ENCODE measurements around the gene NR2F1-AS1.
A peak's percentile ranks its signal among the peaks of the same experiment; 100 is the strongest.
"Not testable (repeated sequence)": the region's sequence is repeated elsewhere in the genome, so short reads cannot be mapped to it uniquely, and the experiment has no call there.

Gene NR2F1-AS1

DNA sequence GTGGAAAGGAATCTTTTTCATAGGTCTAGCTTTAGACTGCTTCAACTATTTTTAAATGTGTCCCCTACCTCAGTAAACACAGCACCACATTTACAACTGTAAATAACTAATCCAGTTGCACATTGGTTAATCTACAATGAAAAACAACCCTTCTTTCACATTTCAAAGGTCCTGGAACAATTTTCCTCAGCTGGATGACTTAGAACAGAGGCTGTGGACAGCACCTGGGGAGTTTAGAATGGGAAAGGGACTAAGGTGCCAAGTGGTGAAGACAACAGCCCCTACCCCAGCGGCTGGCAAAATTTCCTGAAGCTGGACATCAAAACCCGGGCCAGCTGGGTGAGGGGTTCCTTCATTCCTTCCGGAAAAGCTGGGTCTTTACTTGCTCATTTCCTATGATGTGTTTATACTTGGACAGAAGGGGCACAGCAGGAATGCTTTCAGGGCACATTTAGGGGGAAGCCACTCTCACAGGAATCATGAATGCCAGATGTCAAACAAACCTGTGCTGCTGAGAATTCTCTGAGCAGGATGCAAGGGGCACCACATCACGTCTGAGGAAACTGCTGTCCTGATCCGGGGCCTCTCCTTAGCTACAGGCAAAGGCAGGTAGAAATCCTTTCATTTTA lies 158.3 kb downstream of the NR2F1-AS1 start:
- DNase-seq: no peak

DNA sequence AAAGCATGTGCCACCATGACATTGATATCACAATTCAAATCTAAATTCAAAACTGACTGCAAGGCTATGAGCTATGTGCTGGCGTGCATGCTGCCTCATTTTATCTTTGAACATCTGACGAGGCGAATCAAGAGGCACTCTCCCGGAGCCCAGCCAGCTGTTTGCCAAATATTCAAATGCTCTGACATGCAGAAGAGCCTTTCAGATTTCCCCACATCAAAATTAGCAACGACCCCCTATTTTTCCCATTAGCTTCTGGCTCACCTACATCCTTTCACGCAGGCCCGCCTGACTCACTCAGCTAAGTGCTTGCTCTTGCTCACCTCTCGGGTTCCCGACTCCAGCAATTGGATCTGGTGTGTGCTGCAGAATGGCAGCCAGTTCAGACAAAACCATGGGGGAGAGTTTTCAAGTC lies 159.0 kb downstream of the NR2F1-AS1 start:
- no peak for DNase-seq

DNA sequence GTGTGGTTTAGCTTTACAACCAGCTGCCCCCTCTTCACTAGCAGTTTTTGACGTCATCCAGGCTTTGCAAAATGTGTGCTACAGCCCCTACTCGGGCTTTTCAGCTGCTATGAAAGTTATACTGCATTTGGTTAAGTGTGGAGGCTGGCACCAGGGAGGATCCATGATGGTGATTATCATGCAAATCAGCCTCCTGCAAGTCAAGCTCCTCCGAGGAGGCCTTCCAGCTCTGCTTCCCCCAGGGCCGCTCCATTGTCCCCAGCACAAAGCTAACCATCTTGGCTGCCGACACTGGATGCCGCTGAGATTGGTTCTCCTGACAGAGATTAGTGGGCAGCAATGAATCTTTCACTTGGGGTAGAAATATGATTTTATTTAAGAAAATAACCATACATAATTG lies 159.6 kb downstream of the NR2F1-AS1 start:
- DNase-seq: no peak

DNA sequence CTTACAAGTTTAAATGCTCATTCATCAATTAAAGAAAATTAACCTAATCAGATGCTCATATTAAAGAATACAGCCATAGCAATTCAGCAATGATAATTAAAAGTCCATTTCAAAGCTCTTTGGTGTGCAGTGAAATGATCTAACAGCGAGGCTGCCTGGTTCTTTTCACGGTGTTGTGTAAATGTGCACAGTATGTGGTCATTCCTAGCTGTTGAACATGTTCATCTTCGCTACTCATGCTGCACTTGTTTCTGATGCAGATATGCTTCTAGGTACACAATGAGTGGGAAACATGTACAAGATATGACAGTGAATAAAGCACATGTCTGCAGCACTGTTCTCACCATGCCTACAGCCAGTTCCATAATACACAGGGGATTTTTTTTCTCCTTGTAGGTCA lies 163.5 kb downstream of the NR2F1-AS1 start:
- DNase-seq: no peak

DNA sequence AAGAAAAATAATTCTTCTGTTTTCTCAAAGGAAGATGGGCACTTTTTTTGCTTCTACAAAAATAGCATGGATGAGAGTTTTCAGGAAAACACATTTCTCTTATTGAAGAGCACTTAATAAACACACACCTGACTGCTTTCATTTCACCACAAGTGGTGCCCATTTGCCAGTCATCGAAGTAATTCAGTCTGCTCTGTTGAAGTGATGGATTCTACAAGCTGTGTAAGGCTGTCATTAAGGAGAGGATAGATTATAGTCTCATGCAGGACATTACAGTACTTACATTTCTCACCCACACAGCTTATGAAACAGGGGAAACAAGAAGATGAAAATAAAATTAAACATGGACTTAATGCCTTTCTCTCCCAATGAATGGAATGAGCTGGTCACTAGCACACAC lies 165.2 kb downstream of the NR2F1-AS1 start:
- DNase-seq: no peak

DNA sequence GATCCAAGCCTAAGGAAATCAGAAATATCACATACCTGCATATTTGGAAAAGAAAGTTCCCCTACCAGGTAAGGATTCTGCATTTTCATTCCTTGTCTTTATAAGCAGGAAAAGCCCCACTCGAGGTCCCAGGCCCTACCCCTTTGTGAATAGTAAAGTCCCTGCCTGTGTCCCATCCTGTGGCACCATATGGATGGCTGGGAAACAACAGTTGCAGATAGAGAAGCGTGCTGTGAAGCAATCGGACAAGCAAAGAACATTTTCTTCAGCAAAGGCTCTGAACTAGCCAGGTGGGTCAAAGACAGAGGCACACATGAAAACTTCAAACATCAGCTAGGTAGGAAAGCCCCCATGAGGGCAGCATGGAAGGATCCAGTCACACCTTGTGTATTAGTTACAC lies 169.3 kb downstream of the NR2F1-AS1 start:
- DNase-seq: no peak

DNA sequence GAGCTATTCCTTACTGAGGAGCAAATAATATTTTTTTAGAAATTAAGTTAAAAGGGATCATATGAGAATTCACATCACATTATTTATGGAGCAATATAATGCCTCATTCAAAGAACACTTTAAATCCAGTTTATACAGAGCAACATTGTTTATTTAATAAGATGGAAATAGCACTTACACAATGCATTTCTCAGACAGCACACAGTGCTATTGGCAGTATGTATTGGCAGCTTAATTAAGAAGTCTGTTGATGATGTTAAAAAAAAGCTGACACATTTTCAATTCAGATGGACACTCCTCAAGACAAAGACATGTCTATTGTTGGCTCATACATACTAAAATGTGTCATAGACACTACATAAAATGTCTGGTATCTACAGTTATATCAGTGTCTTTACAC lies 171.3 kb downstream of the NR2F1-AS1 start:
- no peak for DNase-seq

DNA sequence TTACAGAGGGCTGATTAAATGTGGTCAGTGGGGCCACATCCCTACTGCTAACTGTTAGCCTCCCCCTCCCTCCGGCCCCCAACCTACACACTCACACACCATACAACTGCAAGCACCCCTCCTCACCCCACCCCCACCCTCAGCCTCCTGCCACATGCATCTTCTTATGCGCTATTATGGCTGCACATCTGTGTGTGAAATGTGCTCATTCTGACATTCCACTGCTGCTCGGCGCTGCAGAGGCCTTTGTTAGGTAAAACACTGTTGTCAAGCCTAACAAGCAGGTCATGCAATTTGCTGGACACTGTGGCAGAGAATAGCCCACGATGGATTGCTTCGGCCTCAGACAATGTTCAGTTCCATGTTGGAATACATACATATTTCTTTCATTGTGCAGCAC lies 173.6 kb downstream of the NR2F1-AS1 start:
- DNase-seq: no peak

DNA sequence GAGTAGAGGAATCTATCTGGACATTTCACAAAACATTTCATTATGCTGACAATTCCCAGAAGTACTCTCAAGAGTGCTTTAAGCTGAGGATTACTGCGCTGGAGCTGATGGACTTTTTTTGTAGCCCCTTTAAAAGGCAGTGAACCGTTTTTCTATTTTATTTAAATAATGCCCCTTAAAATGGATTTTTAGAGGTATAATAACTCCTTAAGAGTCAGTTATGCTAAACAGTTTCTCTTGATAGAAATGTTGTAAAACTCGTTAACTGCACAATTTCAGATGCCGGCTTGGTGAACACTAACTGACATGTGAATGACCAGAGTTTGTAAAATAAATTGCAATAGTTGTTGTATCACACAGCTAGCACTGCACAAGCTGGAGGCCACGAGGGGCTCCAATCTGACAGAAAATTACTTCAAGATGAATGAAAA lies 174.0 kb downstream of the NR2F1-AS1 start:
- no peak for DNase-seq

DNA sequence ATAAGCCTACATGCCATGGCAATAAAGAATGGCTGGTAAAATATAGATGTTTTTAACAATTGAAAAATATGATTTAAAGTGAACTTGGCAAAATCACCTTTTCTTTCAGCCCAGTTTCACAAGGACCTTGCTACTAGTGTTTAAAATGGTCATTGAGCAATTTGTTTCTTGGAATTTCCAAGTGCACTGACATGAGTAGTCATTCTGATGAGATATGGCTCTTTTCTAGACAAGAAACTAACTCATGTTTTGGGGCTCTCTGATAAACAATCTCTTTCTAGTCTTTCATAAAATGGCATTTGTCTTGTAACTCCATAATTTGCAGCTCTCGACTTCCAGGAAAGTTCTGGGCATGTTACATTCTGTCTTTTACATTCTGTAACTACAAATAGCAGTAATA lies 176.8 kb downstream of the NR2F1-AS1 start:
- no peak for DNase-seq

DNA sequence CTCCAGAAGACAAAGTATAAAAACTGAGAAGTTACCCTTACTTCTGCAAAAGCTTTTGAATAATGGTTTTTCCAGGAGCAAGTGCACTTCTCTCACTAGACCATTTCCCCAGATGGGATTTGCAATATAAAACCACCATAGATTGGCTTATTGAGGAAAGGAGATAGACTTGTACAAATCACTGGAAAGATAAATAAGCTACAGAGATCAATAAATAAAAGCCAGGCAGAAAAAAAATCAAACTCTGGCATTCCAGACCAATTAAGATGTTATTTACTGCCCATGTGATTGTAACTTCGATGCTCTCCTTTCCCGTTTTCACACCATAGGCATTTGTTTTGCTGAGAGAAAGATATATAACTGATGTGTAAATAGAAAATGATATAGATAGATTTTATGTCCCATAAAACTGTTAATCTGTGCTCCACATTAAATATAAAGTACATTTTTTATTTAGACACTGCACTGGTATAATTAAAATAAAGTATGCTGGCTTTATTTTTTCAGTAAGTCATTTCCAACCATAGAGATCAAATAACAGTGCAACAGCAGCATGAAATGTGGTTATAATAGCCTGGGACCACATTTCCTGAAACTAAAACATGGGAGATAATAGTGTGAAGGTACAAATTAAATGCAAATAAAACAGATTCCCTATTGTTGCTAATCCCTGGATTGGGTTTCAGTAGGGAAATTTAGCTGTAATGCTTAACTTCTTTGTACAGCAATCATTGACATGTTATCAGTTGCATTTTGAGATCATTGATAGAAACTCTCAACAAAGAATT lies 177.7 kb downstream of the NR2F1-AS1 start:
- no peak for DNase-seq

DNA sequence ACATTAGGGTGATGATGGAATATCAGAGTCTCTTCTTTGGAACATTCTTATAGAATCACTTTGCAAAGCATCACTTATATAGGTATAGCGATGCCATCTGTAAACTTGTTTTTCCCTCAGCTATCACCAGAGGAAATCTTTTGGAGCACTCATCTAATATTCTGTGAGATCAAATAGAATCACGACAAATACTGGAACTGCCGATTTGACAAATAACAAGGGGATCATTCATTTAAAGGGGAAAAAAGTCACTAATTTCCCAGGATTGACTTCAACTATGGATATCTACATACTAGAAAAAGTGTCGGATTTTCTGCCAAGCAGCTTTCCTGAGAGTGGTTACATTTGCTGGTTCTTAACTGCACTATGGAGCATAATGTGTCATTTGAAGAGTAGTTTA lies 178.6 kb downstream of the NR2F1-AS1 start:
- no peak for DNase-seq

DNA sequence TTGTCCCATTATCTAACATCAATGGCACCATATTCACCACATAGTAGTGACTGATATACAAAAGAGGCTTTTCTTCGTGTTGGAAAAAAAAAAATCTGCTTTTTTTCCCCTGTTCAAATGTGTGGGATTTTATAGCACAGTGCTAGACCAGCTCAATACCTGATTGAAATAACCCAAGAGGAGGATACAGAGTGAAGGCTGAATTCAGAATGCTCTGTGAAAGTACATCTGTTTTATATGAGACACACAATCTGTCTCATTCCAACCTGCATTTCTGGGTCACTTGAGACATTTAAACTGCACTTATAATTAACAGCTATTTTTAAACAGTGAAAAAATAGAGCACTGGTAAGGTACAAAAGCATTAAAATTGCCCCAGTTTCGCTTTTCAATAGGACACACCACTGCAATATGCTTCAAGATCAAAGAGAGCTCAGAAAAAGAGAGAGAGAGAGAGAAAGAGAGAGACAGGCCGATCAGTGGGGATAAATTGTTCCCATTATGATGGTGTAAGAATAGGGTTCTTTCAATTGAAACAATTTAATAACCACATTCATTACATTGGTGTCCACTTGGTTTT lies 179.3 kb downstream of the NR2F1-AS1 start:
- DNase-seq: no peak

DNA sequence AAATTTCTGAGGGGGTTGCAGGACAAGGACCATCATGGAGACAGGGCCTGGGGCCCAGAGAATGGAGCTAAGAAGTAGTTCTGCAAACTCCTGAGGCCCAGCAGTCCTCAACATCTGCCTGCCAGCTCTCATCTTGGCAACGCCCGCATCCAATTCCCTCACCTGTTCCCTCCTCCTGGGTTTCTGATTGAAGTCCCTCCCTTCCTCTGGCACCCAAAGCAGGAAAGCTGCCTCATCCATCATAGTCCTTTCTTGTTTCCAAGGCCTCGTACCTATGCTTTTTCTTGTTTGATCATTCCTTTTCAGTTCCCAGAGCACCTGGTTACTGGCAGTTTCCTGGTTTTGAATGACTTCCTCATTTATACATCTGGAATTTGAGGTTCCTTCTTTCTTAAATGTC lies 181.3 kb downstream of the NR2F1-AS1 start:
- DNase-seq: no peak

DNA sequence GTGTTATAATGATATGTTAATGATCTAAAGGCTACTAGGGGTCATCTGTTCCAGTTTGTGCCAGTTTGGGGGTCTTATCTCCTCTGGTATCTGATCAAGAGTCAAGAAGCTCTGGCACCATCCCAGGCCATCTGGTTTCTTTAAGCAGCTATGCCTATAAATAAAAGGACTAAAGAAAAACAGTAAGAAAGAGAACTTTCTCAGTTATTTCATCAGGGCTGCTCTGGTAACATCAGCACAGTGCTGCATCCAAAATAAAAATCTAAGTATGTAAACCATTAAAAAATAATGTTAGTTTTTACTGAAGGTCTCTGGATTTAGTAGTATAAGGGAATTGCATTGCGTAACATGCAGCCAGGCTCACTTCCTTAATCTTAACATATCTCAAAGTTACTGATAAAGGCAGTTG lies 185.0 kb downstream of the NR2F1-AS1 start:
- no peak for DNase-seq

DNA sequence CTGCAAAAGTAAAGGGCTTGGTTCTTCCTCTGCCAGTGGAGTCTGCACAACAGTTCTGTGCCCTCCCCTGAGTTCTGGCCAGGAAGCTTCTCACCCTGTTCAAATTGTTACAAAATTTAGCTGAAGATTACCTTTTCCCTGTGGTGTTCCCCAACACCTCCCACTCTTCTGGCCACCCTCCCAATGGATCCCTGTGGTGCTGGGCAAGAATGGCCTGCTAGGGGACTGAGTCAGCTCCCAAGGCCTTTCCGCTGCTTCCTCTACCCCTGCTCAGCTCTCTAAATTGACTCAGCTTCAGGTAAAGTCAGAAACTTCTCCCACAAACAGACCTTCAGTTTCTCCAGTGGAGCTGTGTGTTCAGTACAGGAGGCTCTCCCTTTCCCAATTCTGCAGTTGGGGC lies 186.0 kb downstream of the NR2F1-AS1 start:
- no peak for DNase-seq

DNA sequence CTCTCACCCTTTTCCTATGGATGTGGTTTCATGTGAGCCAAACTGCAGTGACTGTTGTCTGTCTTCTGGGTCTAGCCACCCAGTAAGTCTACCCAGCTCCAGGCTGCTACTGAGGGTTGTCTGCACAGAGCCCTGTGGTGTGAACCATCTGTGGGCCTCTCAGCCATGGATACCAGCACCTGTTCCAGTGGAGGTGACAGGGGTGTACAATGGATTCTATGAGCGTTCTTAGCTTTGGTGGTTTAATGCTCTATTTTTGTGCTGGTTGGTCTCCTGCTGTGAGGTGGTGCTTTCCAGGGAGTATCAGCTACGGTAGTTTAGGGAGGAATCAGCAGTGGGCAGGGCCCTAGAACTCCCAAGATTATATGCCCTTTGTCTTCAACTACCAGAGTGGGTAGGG lies 186.7 kb downstream of the NR2F1-AS1 start:
- no peak for DNase-seq

DNA sequence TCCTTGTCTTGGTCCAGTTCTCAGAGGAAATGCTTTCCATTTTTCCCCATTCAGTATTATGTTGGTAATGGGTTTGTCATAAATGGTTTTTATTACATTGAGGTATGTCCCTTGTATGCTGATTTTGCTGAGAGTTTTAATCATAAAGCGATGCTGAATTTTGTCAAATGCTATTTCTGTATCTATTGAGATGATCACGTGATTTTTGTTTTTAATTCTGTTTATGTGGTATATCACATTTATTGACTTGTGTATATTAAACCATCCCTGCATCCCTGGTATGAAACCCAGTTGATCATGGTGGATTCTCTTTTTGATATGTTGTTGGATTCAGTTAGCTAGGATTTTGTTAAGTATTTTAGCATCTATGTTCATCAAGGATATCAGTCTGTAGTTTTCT lies 189.8 kb downstream of the NR2F1-AS1 start:
- not testable (repeated sequence) for DNase-seq

DNA sequence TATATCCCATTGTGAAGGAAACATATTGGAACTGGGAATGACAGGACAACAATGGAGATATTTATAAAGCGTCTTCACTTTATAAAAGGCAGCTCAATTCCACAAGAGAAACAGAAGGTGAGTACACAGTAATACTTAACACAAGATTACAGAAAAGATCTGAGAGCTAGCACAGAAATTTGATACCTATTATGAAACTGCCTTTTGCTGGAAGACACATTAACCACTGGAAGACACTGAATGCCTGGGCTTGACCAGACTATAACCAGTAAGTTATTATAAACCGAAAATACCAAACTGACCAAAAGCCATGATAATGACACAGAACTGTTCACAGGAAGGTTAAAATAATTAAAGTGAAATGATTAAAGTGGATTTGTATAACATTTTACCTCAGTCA lies 195.4 kb downstream of the NR2F1-AS1 start:
- no peak for DNase-seq

DNA sequence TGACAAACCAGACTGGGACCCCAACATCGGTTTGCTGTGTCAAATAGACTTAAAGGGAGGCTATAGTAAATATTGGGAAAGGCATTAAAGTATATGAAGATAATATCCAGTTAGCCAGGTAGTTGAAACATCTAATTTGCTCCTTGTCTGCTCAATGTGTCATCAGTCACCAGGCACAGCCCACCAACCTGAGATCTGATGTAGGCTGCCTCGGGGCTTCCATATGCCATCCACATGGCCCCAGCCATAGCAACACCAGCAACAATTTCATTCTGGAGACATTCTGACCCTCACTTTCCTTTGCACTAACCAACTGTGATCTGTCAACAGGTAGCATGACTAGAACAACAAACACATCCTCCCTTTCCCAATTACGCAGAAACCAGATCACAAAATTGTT lies 196.0 kb downstream of the NR2F1-AS1 start:
- DNase-seq: no peak

DNA sequence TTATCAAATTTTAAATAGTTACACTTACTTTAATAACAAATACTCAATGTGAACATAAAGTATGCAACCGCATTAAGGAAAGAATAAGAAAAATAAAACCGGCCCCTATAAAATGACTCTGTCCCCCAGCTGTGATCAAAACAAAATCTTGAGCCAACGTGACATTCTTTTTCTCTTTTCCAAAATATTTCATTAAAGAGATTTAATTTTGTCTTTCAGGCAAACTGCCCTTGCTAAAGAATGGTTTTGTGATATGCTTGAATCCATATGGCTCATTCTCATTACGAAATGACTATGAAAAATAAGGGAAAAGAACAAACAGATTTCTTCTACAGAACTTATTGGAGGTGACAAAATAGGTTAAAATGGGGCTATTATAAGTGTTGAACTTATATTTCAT lies 197.0 kb downstream of the NR2F1-AS1 start:
- DNase-seq: no peak

DNA sequence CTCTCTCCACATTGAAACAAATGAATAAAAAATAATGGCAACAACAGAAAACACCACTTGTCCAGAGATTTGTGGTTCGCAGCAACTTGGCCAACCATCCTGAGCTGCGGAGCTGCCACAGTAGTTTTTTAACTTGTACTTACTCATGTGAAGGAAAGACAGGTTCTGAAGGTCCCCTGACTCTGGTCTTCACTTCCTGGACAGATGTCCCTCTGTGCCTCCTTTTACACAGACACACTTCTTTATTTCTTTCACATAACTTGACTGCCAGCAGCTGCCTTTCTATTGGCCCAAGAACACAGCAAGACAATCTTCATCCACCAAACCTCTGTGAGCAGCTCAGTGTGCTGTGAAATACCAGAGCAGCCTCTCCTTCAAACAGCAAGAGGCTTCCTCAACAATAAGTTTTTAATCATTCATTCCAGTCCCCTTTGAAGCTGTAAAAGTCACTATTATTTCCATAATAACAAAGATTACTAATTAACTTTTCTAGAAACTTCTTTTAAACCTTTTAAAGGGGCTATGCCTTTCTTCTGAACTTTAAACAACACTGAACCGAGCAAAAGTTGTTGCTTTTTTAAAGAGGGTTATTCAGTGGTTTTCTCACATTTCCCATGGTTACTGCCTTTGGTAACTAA lies 198.7 kb downstream of the NR2F1-AS1 start:
- DNase-seq: no peak

DNA sequence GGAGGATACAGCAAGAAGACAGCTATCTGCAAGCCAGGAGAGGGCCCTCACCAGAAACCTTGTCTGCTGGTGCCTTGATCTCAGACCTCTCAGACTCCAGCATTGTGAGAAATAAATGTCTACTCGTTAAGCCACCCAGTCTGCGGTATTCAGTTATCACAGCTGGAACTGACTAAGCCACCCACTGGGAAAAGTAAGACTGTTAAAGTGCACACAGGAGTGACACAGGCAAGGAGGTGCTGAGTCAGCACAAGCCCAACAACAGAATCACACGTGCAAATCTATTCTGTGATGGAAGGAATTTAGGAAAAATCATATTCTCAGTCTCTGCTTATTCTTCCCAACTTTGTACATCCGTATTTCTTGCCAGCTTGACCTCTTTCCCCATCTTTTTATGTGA lies 200.0 kb downstream of the NR2F1-AS1 start:
- no peak for DNase-seq

DNA sequence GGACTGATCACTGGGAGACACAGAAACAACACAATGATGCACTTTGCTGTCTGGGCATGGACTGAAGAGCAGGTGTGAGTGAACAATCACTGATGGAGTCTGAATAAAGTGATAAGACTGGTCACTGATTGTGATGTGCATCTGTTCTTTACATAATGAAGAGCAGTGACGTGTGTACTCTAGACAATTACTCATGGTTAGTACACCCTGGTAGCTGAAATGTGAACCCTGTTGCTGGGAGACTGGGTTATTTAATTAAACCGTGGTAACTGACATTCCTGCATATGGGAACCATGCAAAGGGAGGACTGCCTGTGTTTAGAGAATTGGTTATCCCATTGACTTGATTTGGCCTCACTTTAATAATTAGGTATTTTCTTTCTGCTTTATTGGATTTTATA lies 202.9 kb downstream of the NR2F1-AS1 start:
- peak; percentile 56 for DNase-seq

Measured in EL (cell line).